ENCODE results near the gene TAC4. TPM values are rescaled to one million over a fixed set of nuclear protein-coding genes. Genes with fewer than 3 reads are reported as not detected.
A peak's percentile ranks its signal among the peaks of the same experiment; 100 is the strongest.

TAC4 gene
- total and polyA plus RNA-seq, 9 of the 15 experiments (the other 6 are each of a cell fraction or from before 2014, with no cell fraction given), result 0.17 TPM; not detected in 8

DNA sequence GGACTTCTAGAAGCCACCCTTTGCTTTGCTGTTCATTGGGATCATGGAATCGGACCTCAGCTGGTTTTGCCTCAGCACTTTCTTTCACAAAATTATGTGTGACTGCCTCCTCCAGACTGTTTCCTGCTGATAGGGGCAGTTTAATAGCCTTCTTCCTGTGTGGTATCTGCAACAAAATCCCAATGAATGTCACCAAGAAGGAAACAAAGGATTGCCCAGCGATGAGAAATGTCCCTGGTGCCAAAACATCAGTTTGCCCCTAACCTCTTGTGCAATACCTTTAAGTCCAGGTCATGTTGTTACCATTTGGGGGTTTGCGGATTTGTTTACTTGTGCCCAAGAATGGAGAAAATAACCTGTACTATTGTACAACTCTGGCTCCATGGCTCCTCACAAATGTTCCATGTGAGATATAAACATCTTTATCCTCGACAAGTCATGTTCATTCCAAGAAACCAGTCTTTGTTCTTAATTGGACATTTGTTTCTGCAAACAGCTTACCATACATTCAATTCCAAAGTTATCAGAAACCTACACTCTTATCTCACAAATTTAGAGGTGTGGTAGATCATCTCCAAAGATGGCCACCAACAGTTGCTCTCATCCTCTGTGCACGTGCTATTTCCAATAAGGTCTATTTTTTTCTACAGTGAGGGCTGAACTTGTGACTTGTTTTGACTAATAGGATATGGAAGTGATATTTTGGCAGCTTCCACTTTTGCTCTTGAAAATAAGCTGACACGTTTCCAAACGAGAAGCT, 14.8 kb downstream of the TAC4 start:
- CTCF ChIA-PET (ENCODE audit: low intra/inter-chr PET ratio), result no interaction called here
- 39% methylated on average over 7 of the region's 7 CpGs for WGBS (ENCODE audit: insufficient coverage, low coverage, missing lambda C conversion rate)
- no peak overlapping the region; a peak in 1 of 4 replicates for H3K9ac ChIP-seq (ENCODE audit: insufficient read depth in 1 of 2, low read depth in 2 of 2, low read length in 2 of 2)
- TF ChIP-seq SMAD3 (CRISPR knock-in tag; conservative IDR thresholded peaks at IDR 0.05) (no peak), DPF2 (IDR thresholded peaks at IDR 0.05) (peak; percentile 78), RCOR1 (IDR thresholded peaks at IDR 0.05; ENCODE audit: borderline replicate concordance in 1 of 2, low read depth in 2 of 2, low read length in 2 of 2) (peak in 1 of 2 experiments; percentile 82; a peak in 2 of 4 replicates), ETV6 (IDR thresholded peaks at IDR 0.05; ENCODE audit: borderline replicate concordance in 1 of 2, low read depth in 2 of 2, low read length in 1 of 2) (peak in 1 of 2 experiments; percentile 67; a peak in 1 of 4 replicates), ETV6 (CRISPR knock-in tag; IDR thresholded peaks at IDR 0.05; ENCODE audit: borderline replicate concordance) (no peak), KDM1A (IDR thresholded peaks at IDR 0.05) (peak; percentile 65 to 66; a peak in 3 of 4 replicates), TOE1 (IDR thresholded peaks at IDR 0.05; ENCODE audit: borderline replicate concordance) (0 out of 2 replicates have a peak, but pooled peaks have one; percentile 40), TOE1 (CRISPR knock-in tag; IDR thresholded peaks at IDR 0.05; ENCODE audit: borderline replicate concordance, low read depth) (no peak)
- TF ChIP-seq, protein P1, sequence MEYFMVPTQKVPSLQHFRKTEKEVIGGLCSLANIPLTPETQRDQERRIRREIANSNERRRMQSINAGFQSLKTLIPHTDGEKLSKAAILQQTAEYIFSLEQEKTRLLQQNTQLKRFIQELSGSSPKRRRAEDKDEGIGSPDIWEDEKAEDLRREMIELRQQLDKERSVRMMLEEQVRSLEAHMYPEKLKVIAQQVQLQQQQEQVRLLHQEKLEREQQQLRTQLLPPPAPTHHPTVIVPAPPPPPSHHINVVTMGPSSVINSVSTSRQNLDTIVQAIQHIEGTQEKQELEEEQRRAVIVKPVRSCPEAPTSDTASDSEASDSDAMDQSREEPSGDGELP (CRISPR knock-in tag; IDR thresholded peaks at IDR 0.05; ENCODE audit: borderline replicate concordance), result no peak
- TF ChIP-seq, protein P2, sequence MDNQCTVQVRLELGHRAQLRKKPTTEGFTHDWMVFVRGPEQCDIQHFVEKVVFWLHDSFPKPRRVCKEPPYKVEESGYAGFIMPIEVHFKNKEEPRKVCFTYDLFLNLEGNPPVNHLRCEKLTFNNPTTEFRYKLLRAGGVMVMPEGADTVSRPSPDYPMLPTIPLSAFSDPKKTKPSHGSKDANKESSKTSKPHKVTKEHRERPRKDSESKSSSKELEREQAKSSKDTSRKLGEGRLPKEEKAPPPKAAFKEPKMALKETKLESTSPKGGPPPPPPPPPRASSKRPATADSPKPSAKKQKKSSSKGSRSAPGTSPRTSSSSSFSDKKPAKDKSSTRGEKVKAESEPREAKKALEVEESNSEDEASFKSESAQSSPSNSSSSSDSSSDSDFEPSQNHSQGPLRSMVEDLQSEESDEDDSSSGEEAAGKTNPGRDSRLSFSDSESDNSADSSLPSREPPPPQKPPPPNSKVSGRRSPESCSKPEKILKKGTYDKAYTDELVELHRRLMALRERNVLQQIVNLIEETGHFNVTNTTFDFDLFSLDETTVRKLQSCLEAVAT (IDR thresholded peaks at IDR 0.05), result peak in 1 of 2 experiments; percentile 94; a peak in 2 of 4 replicates
- TF ChIP-seq, protein P3, sequence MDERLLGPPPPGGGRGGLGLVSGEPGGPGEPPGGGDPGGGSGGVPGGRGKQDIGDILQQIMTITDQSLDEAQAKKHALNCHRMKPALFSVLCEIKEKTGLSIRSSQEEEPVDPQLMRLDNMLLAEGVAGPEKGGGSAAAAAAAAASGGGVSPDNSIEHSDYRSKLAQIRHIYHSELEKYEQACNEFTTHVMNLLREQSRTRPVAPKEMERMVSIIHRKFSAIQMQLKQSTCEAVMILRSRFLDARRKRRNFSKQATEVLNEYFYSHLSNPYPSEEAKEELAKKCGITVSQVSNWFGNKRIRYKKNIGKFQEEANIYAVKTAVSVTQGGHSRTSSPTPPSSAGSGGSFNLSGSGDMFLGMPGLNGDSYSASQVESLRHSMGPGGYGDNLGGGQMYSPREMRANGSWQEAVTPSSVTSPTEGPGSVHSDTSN (CRISPR knock-in tag; IDR thresholded peaks at IDR 0.05; ENCODE audit: low read depth), result no peak
- TF ChIP-seq, protein P3 (tag; conservative IDR thresholded peaks at IDR 0.05; ENCODE audit: low read depth), result peak; percentile 48; the same call in 1 of the 2 replicates
- TF ChIP-seq, protein P4, sequence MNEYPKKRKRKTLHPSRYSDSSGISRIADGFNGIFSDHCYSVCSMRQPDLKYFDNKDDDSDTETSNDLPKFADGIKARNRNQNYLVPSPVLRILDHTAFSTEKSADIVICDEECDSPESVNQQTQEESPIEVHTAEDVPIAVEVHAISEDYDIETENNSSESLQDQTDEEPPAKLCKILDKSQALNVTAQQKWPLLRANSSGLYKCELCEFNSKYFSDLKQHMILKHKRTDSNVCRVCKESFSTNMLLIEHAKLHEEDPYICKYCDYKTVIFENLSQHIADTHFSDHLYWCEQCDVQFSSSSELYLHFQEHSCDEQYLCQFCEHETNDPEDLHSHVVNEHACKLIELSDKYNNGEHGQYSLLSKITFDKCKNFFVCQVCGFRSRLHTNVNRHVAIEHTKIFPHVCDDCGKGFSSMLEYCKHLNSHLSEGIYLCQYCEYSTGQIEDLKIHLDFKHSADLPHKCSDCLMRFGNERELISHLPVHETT (CRISPR knock-in tag; conservative IDR thresholded peaks at IDR 0.05 in 1 of 2, IDR thresholded peaks at IDR 0.05 in 1 of 2), result peak in 1 of 2 experiments; percentile 74; a peak in 2 of 4 replicates

More for the DNA sequence above, 14.8 kb downstream of the TAC4 start:
- no peak overlapping the region for H3K4me3 ChIP-seq
- POLR2A ChIA-PET, result interaction anchor here (0.6 to 1.7 kb wide), 7 partner anchors 7 to 196 kb away, joined by 3 to 5 read pairs (median 3); partner anchors contain the start of genes SLC35B1 and TAC4
- no peaks in the 10 kb centered on the region for H3K9me3 ChIP-seq (replicated peaks; ENCODE audit: control insufficient read depth, insufficient read depth, low read depth, low read length)
- peaks cover 0 to 17% of the 10 kb centered on the region in 2 experiments; a peak in 3 of 5 replicates for H3K4me1 ChIP-seq (replicated peaks in 1 of 2; ENCODE audit: control insufficient read depth in 2 of 2, insufficient read depth in 2 of 2, low read length in 2 of 2)
- FAIRE-seq (peak; percentile 82), ATAC-seq (peak; percentile 80), DNase-seq (ENCODE audit: extremely low read depth in 1 of 4, low spot score in 3 of 4) (peak in 2 of 4 experiments; percentile 44 to 59)
- no peaks in the 10 kb centered on the region for H3K27me3 ChIP-seq (ENCODE audit: control insufficient read depth in 2 of 2, insufficient read depth in 2 of 2, low read length in 2 of 2)
- peaks cover 50% of the 10 kb centered on the region for H3K36me3 ChIP-seq (ENCODE audit: control insufficient read depth, insufficient read depth, low read length)
- H3K9me1 ChIP-seq (ENCODE audit: control insufficient read depth, insufficient read depth, low read length), result no peaks in the 10 kb centered on the region
- intact Hi-C loops (cut with micrococcal nuclease), result no loop called here
- peak overlapping the region; percentile 23 for H3K4me2 ChIP-seq (ENCODE audit: insufficient read depth, low read length)
- in situ Hi-C loops (cut with MboI), result no loop called here
- no peaks in the 10 kb centered on the region for H3K79me2 ChIP-seq (ENCODE audit: control insufficient read depth, insufficient read depth, low read length)
- no peak overlapping the region for H2AFZ ChIP-seq (ENCODE audit: low read depth, low read length)
- peak overlapping the region; percentile 42; the same call in 2 of the 3 replicates for H3K27ac ChIP-seq (ENCODE audit: extremely low read depth, low read depth, low read length)
- H4K20me1 ChIP-seq (replicated peaks; ENCODE audit: control insufficient read depth, insufficient read depth, low read length), result no peaks in the 10 kb centered on the region
- no TSS peak for BruUV-seq (replicated peaks)

All from K562 (cell line).